ENCODE data around the gene ARL3.
"Not testable (repeated sequence)": the region's sequence is repeated elsewhere in the genome, so short reads cannot be mapped to it uniquely, and the experiment has no call there.

The ARL3 gene

GRCh38 chr10:102673236-102673818, 40.9 kb downstream of the ARL3 start:
- H3K4me3 ChIP-seq (ENCODE audit: low read length) = peak overlapping the region; percentile 21
- DNase-seq (ENCODE audit: low read depth) = no peak
- no peak for TF ChIP-seq CTCF (conservative IDR thresholded peaks at IDR 0.05; ENCODE audit: low read depth, low read length)

GRCh38 chr10:102670871-102671434, 43.2 kb downstream of the ARL3 start:
- no peak overlapping the region for H3K4me3 ChIP-seq (ENCODE audit: low read length)
- DNase-seq (ENCODE audit: low read depth) = no peak
- TF ChIP-seq CTCF (conservative IDR thresholded peaks at IDR 0.05; ENCODE audit: low read depth, low read length) = no peak

GRCh38 chr10:102670065-102670670, 44.0 kb downstream of the ARL3 start:
- no peak for DNase-seq (ENCODE audit: low read depth)
- no peak for TF ChIP-seq CTCF (conservative IDR thresholded peaks at IDR 0.05; ENCODE audit: low read depth, low read length)

GRCh38 chr10:102669206-102670064, 44.8 kb downstream of the ARL3 start:
- peak; percentile 40 for DNase-seq (ENCODE audit: low read depth)
- peak; percentile 49 for TF ChIP-seq CTCF (conservative IDR thresholded peaks at IDR 0.05; ENCODE audit: low read depth, low read length)
- H3K4me3 ChIP-seq (ENCODE audit: low read length) = no peak overlapping the region

More at GRCh38 chr10:102670065-102670670, 44.0 kb downstream of the ARL3 start:
- H3K4me3 ChIP-seq (ENCODE audit: low read length) = no peak overlapping the region

- DNase-seq (ENCODE audit: low read depth) = no peak
- TF ChIP-seq CTCF (conservative IDR thresholded peaks at IDR 0.05; ENCODE audit: low read depth, low read length) = no peak
Measured at GRCh38 chr10:102668326-102669107, 45.7 kb downstream of the ARL3 start.

GRCh38 chr10:102667411-102667810, 46.8 kb downstream of the ARL3 start:
- not testable (repeated sequence) for H3K4me3 ChIP-seq (ENCODE audit: low read length); DNase-seq (ENCODE audit: low read depth)

More at GRCh38 chr10:102668326-102669107, 45.7 kb downstream of the ARL3 start:
- H3K4me3 ChIP-seq (ENCODE audit: low read length) = no peak overlapping the region

Measured in retinal pigment epithelial cell (primary cell).